Cardiac septum (tissue), 1 donor: ENCODE results near the gene SV2B. TPM values are rescaled to one million over a fixed set of nuclear protein-coding genes. Genes with fewer than 3 reads are reported as not detected.
"Not testable (repeated sequence)": the region's sequence is repeated elsewhere in the genome, so short reads cannot be mapped to it uniquely, and the experiment has no call there.

Experiments used
- DNase-seq: peaks from one replicate; pipeline ENCODE4 v3.0.0-alpha.2; 2020; ENCODE audit warnings: low spot score
- intact Hi-C: fragments of 100-400 bp; cut with DNase I; formaldehyde crosslinking; loops from one replicate; pipeline ENCODE4 v1.14.0; 2022
- total RNA-seq: library from RNA; stranded (reverse); fragmentation: NEBNext Ultra II Directional; extraction: Animal tissue kit (Norgen Biotek cat#: 25700); gene quantifications from one replicate; pipeline ENCODE4 v1.2.1, GENCODE V29; 2021
- donor health status: DM: no; HTN: no; CAD: no.

SV2B gene
- total RNA-seq, 1 donor from 2014 or later: 3.7 TPM

- no peak for DNase-seq
- intact Hi-C loops: no loop called here
Observed at GRCh38 chr15:91331581-91331980, 231.5 kb downstream of the SV2B start.

- intact Hi-C loops: no loop called here
- DNase-seq: no peak
Observed at GRCh38 chr15:91335702-91336101, 235.6 kb downstream of the SV2B start.

GRCh38 chr15:91336687-91337086, 236.6 kb downstream of the SV2B start:
- intact Hi-C loops: no loop called here
- no peak for DNase-seq

GRCh38 chr15:91338766-91339165, 238.7 kb downstream of the SV2B start:
- intact Hi-C loops: no loop called here
- DNase-seq: no peak

- DNase-seq: no peak
- intact Hi-C loops: no loop called here
Observed at GRCh38 chr15:91342097-91342496, 242.0 kb downstream of the SV2B start.

GRCh38 chr15:91344912-91345311, 244.9 kb downstream of the SV2B start:
- intact Hi-C loops, DNase-seq: not testable (repeated sequence)

GRCh38 chr15:91345736-91346135, 245.7 kb downstream of the SV2B start:
- intact Hi-C loops: no loop called here
- DNase-seq: no peak

GRCh38 chr15:91346259-91346658, 246.2 kb downstream of the SV2B start:
- no peak for DNase-seq
- intact Hi-C loops: no loop called here

GRCh38 chr15:91348752-91349500, 248.9 kb downstream of the SV2B start:
- no peak for DNase-seq
- intact Hi-C loops: no loop called here

Other genes starting within 250 kb of the SV2B start
- 43.9 TPM for gene FURIN, start 231.7 kb upstream of the SV2B start, total RNA-seq
- gene FES, start 215.8 kb upstream of the SV2B start, total RNA-seq: 16.2 TPM
- 73.3 TPM for gene MAN2A2, start 197.0 kb upstream of the SV2B start, total RNA-seq
- gene HDDC3, start 167.7 kb upstream of the SV2B start, total RNA-seq: 11.8 TPM
- 27.2 TPM for gene UNC45A, start 165.0 kb upstream of the SV2B start, total RNA-seq
- gene RCCD1, start 145.4 kb upstream of the SV2B start, total RNA-seq: 10.8 TPM
- gene PRC1, start 105.7 kb upstream of the SV2B start, total RNA-seq: 3.1 TPM
- gene VPS33B, start 77.7 kb upstream of the SV2B start, total RNA-seq: 6.8 TPM